Measurements from ENCODE around the gene MLEC.
"Not testable (repeated sequence)": the region's sequence is repeated elsewhere in the genome, so short reads cannot be mapped to it uniquely, and the experiment has no call there.

Gene MLEC

DNA sequence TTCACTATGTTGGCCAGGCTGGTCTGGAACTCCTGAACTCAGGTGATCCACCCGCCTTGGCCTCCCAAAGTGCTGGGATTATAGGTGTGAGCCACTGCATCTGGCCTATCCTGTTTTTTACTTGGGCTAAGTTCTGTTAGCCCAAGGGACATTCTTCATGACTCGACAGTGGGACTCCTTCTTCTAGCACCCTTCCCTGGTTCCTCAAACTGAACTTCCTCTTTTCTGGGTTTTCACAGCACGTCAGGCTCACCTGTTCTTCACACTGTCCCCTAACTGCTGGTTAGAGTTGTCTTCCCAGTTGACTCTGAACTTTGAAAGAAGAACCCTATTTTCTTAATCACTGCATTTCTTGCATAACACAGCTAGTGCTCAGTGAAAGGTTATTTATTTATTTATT lies 24.1 kb upstream of the MLEC start:
- no peak for DNase-seq (ENCODE audit: low read depth in 2 of 2, low spot score in 1 of 2)

DNA sequence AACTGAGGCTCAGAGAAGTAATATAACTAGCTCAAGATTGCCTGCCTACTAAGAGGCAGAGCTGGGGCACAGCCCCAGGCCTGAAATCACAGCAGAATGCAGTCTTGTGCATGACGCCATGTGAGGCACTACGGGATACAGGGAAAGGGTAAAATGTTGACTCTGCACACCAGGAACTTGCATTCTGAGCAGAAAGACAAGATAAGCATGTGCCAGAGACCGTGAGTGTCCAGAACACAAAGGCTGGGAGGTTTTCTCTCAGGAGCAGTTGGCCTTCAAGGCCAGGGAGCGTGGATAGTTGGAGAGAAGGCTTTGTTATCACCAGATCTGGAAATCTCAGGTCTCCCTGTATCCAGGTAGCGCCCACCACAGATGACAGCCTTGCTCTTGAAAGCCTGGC lies 23.2 kb upstream of the MLEC start:
- no peak for DNase-seq (ENCODE audit: low read depth in 2 of 2, low spot score in 1 of 2)

DNA sequence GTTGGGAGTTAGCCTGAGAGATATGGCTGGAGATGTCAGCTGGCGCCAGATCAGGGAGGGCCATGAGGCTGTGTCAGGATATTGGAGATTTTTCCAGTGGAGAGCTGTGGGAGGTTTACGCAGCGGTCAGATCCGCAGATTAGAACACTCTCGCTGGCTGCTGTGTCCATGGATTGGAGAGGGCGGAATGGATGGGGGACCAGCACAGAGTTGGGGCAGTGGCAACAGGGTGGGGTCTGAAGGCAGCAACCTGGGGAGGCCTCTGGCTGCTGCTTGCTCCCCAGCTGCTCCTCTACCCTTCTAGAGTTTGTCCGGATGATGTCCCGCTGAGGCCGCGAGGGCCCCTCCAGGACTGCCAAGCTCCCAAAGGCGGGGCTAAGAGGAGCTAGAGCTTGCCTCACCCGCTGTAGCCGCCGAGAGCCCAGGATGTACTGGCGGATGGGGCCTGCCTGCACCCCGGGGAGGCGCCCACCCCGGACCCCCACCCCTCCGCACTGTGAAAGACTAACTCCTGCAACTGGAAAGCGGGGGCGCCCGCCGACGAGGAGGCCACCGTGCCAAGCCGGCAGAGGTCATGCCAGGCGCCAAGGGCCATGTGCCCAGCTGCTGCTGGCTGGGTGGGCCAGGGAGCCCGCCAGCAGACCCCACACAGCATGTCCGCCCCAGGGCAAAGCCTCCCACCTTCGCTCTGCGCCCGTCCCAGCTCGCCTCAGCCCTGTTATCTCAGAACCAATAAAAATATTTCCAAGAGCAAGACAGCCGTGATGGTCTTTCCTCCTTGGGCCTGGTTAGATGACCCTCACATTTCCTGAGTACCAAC lies 20.2 kb upstream of the MLEC start:
- DNase-seq (ENCODE audit: low read depth in 2 of 2, low spot score in 1 of 2), result no peak

DNA sequence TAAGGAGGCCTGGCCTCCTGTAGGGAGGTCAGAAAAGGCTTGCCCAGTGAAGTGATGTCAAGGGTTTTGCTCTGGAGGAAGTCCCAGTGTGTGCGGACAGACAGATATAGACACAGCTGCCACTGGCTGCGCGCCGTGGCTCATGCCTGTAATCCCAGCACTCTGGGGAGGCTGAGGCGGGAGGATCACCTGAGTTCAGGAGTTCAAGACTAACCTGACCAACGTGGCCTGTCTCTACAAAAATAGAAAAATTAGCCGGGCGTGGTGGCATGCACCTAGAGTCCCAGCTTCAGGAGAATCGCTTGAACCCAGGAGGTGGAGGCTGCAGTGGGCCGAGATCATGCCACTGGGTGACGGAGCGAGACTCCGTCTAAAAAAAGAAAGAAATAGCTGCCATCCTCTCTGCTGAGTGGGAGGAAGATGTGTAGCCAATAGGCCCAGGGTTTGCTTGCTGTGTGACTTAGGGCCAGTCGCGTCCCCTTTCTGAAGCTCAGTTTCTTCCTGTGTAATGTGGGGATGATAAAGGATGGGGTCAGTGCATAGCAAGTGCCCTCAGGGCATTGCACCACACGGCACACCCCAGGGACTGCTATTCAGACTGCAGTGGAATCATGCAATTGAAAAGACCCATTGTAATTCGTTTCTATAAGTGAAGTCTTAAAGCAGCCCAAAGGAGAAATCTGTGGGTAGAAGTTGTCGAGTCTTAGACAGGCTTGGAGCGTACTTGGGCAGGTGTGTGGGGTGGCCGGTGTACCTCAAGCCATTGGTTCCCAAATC lies 18.7 kb upstream of the MLEC start:
- DNase-seq (ENCODE audit: low read depth in 2 of 2, low spot score in 1 of 2), result no peak

DNA sequence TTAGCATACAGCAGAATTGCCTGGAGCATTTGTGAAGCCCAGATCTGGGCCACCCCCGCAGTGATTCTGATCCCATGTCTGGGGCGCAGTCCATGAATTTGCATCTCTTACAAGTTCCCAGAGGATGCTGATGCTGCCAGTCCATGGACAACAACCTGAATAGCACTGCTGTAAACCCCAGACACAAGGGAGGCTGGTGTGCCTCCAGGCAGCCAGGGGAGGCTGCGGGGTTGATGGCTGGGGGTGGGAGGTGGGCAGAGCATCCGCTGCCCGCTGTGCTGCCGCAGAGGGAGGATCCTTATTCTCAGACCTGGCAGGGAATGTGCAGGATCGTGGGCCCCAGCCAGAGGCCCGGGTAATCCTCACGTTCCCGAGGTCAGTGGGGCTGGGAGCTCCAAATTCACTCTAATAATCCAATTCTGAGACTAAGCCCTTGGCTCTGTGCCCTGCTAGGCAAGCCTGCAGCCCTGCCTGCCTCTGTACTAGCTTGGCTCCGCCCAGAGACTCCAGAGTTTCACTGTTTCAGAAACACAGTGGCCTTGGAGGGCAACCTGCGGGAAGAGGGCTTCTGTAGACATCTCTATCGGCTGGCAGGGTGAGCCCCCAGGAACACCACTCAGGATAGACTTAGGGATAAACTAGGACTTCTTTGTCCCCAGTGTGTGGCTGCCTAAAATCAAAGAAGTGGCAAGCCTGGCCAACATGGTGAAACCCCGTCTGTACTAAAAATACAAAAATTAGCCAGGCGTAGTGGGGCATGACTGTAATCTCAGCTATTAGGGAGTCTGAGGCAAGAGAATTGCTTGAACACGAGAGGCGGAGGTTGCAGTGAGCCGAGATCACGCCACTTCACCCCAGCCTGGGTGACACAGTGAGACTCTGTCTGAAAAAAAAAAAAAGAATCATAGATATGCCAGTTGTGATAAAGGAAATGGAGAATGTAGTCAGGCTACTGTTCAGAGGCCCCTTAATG lies 17.8 kb upstream of the MLEC start:
- DNase-seq (ENCODE audit: low read depth in 2 of 2, low spot score in 1 of 2), result no peak

DNA sequence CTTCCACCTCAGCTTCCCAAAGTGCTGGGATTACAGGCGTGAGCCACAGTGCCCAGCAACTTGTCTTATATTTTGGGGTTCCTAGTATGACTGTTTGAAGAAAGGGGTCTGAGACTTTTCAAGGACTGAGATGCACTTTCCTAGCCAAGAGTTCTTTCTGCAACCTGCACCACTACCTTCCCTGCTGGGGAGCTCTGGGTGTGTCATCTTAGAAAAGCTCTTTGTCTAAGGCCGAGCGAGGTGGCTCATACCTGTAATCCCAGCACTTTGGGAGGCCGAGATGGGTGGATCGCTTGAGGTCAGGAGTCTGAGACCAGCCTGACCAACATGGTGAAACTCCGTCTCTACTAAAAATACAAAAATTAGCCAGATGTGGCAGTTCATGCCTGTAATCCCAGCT lies 16.7 kb upstream of the MLEC start:
- not testable (repeated sequence) for DNase-seq (ENCODE audit: low read depth in 2 of 2, low spot score in 1 of 2)

DNA sequence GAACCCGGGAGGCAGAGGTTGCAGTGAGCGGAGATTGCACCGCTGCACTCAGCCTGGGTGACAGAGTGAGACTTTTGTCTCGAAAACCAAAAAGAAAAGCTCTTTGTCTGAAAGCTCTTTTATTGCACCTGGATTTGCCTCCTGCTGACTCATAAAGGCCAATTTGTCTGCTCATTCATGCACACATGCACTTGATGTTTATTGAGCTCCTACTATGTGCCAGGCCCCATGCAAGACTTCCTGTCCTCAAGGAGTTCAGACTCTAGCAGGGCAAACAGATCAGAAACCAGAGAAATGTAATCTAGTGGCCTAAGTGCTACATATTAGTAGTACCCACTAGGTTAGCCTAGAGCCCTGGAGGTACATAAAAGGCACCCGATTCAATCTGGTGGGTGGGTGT lies 16.3 kb upstream of the MLEC start:
- no peak for DNase-seq (ENCODE audit: low read depth in 2 of 2, low spot score in 1 of 2)

DNA sequence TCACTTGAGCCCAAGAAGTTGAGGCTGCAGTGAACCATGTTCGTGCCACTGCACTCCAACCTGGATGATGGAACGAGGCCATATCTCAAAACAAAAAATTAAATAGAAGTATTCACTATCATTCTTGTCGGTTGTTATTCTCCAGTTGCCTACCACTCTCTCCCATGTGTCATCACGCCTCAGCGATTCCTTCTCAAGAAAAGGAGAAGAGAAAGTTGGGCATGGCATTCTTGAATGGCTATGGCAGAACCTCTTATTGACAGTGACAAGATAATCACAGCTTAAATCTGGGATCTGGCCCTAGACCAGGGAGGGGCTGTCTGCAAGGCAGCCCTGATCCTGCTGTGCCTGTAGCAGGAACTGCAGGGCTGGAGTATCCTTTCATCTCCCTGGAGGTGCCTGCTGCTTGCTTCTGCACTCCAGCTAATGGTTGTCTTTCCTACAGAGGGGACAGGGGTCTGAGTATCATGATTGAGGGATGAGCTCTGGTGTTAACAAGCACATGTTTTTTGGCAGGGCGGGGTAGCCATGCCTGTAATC lies 12.8 kb upstream of the MLEC start:
- DNase-seq (ENCODE audit: low read depth in 2 of 2, low spot score in 1 of 2), result no peak

DNA sequence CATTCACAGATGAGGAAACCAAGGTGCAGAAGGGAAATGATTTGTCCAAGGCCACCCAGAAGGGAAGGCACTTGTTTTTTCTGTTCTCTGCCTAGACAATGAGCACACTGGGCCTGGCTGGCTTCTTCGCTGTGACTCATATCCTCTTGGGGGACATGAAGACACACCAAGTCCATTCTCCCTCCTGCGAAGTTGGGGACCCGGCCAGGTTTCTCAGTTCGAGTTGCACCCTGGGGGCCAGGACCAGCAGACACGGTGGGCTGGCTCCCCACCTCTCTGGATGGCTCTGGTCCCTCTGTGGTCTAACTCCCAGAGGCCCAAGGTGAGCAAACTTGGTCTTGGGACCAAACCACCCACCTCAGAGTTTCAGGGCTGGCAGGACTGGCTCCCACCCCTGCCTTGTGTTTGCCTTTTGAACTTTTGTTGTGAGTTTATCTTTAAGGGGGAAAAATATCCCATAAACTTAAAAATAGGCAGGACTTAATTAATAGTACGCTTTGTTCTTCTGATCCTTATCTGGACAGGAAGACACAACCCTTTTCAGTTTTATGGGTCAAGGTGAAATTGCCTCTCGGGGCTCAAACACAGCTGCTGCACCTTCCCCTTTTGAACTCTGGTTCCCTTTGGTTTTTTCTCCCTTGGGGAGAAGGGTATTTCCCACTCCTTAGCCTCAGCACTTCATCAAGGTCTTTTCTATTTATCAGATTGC lies 9.0 kb upstream of the MLEC start:
- DNase-seq (ENCODE audit: low read depth in 2 of 2, low spot score in 1 of 2), result no peak

DNA sequence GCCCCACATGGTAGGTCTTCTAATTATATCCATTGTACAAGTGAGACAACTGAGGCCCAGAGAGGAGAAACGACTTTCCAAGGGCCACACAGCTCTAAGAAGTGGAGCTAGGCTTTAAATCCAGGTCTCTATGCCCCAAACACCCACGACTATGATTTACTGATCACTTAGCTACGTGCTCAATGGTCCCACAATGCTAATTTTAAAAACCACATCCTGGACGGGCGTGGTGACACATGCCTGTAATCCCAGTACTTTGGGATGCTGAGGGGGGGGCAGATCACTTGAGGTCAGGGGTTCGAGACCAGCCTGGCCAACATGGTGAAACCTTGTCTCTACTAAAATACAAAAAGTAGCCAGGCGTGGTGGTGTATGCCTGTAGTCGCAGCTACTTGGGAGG lies 8.4 kb upstream of the MLEC start:
- no peak for DNase-seq (ENCODE audit: low read depth in 2 of 2, low spot score in 1 of 2)

DNA sequence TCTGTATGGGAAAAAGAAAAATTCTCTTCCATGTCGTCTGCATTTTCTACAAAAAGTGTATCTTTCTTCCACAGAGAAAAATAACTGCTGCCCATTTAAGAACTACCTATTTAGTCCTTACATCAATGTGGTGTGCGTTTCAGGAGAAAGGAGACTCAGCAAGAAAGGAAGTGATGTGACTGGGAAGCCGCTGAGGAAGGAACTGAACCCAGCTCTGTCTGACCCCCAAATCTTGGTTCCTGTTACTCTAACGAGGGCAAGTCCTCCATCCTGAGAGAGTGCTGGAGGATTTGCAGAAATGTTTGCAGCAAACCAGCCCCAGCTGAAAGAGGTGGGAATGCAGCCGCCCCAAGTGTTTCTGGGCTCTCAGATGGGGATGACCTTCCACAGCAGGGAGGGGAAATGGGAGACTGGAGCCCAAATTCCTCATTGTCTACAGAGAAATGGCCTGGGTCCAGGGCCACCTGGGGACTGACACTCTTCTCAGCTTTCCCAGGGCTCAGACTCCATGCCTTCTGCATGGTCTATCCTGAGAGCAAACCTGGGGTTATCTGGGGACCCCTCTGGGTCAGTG lies 6.7 kb upstream of the MLEC start:
- no peak for DNase-seq (ENCODE audit: low read depth in 2 of 2, low spot score in 1 of 2)

DNA sequence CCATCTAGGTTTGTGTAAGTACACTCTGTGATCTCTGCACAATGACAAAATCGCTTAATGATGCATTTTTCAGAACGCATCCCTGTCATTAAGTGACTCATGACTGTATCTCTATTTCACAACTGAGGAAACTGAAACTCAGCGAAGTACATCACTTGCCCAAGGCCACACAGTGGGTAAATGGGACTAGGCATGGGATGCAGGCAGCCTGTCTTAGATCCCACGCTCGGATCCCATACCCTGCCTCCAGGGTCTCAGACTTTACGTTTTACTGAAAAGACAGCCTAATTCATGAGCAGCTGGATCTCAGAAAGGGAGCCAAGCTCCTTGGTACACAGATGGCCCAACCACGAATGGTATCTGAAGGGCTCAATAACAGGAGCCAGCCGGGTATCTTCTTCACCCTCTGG lies 2.4 kb upstream of the MLEC start:
- DNase-seq (ENCODE audit: low read depth in 2 of 2, low spot score in 1 of 2), result no peak

DNA sequence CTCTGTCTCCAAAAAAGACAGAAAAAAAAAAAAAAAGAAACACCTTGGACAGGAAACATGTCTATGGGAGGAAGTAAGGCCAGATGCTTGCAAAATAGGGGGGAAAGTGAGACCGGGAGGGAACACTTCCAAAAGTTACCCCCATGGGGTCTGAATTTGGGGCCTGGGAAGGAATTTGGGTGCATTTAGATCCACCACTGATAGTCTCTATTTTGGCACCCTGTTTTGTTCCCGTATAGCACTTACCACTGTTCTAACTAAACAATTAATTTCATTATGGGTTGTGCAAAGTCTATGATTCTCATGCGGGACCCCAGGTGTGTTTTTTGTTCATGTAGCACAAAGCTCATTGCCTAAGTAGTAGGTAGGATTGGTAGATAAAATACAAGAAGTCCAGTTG lies 1.4 kb upstream of the MLEC start:
- DNase-seq (ENCODE audit: low read depth in 2 of 2, low spot score in 1 of 2), result no peak

DNA sequence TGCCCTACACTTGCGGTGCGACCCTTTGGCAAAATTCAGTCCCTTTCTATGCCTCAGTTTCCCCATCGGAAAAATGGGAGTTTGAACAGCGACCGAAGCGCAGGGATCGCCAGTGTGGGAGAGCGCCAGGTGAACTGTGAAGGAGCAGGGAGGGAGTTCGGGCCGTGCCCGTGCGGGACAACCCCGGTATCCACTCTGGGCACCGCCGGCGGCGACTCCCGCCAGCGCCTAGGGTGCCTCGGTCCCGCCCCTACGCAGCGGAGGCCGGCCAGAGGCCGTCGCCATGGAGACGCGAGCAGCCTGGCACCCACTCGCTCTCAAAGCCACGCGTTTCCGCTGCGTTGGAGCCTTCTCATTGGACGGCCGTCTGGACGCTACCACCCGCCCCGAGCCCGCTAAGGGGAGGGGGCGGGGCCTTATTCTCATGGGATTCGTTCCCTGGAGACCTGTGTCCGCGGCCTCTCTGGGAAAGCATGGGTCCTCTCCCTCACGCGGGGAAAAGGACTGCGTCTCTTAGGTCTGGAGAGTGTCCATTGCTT lies 729 bp upstream of the MLEC start:
- peak; percentile 87 to 95 for DNase-seq (ENCODE audit: low read depth in 2 of 2, low spot score in 1 of 2)

DNA sequence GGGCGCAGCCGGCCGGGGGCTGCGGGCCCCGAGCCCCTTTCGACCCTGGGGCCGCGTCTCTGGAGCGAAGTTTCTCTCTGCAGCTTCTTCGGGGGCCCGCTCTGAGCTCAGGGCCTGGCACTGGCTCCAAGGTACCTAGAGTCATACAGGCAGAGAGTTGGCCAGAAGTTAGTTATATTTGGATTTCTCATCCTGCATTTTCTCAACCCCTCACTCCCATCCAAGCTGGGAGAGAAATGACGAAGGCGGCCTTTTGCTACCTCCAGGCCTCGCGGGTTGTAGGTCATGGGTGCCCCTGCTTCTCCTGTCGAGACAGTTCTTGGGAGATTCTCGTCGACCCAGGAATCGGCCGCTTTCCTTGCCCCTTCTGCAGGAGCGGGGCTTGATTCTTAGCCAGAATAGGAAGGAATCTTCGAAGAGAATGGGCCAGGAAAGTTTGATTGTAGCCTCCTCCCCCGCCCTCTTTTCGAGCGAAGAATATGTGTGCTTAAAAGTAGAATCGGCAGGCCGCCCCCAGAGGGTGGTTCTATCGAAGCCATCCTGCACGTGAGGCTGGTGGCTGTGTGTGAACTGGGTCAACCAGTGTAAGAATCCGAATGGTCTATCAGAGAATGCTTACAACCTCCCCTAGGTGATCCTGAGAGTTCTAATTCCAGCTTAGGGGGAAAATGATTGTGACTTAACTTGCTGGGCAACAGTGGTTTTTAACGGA lies 785 bp downstream of the MLEC start:
- no peak for DNase-seq (ENCODE audit: low read depth in 2 of 2, low spot score in 1 of 2)

DNA sequence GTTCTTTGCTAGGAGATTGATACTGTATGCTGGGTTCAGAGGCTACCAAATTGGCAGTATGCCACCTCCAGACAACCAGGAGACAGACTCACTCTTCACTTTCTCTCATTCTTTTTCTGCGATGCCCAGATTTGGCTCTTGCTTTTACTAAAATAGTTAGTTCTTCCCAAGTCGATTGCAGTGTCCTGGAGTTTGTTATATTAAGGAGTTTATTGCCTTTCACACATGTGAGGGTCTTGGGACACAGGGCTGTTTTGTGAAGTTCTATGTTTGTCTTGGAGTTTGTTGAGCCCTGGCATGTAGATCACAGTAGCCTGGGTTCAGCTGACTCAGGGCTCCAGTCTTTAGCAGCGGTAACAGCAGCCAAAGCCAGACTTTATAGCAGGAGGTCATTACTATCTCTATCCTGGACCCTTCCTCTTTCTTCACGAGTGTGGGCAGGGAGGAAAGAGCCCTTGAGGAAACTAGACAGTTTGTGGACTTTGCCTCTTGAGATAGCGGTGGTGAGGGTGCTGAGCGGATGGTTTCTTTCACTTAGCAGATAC lies 1.6 kb downstream of the MLEC start:
- no peak for DNase-seq (ENCODE audit: low read depth in 2 of 2, low spot score in 1 of 2)

DNA sequence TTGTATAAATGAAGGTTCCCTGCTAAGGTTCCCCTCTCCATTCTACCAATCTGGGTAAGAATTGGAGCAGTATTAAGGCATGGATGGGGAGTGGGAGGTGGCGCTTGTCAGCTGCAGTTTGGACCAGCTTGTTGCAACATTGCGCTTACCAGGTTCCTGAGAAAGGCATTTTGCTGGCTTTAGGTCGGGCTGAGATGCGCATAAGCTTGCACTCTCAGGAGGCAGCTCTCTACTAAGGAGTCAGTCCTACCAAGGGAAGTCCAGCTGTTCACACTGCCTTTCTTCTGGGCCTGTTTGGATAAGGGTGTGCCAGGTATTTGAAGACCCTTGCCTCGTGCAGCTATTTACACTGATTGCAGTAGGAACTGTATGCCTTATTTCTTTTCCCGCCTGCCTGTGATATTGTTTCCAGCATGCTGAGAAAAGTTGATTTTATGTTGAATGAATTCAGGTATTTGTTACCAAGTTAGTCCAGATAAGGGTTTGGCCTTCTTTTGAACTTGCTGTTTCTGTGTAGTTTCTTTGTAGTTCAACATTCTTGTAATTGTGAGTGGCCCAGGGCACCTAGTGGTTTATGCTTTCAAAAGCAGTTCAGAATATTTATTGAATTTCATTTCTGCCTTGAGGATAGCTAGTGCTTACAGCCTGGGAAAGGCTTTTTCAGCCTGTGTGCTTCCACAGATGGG lies 2.6 kb downstream of the MLEC start:
- no peak for DNase-seq (ENCODE audit: low read depth in 2 of 2, low spot score in 1 of 2)

DNA sequence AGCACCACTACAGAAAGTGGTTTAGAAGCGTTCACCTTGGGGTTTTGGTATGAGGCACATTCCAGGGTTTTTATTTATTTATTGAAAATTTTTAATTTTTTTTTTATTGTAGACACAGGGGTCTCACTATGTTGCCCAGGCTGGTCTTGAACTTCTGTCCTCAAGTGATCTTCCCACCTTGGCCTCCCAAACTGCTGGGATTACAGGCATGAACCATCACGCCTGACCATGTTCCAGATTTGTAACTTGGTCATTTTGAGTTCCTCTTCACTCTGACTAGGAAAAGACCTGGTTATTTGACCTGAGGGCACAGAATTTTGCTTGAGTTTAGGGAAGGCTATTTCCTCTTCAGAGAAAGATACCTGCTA lies 3.1 kb downstream of the MLEC start:
- no peak for DNase-seq (ENCODE audit: low read depth in 2 of 2, low spot score in 1 of 2)

DNA sequence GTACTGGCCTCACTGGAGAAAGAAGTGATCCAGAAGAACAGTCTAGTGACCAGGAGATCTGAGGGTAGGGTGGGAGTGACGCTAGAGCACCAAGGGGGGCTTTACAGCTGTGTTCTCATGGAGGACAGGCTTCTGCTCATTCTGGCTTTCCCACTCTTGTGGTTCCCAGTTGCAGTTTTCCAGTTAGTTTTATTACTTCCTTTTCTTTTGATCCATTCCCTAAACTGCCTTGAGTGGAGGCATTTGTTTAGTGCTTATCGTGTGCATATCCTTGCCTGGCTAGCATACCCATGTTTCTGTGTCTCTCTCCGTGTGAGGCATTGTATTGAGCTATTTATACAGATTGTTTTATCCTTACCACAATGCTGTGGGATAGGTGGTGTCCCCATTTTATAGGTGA lies 4.0 kb downstream of the MLEC start:
- no peak for DNase-seq (ENCODE audit: low read depth in 2 of 2, low spot score in 1 of 2)

All from stimulated activated CD8-positive, alpha-beta memory T cell treated with anti-CD3 and anti-CD28 coated beads, Interleukin-4, amount 100 ng/mL, for 1 hour (primary cell).